Stimulated activated CD8-positive, alpha-beta memory T cell treated with anti-CD3 and anti-CD28 coated beads, Interleukin-4, amount 100 ng/mL, for 1 hour (primary cell): ENCODE results near the gene YY2.
"Not testable (repeated sequence)": the region's sequence is repeated elsewhere in the genome, so short reads cannot be mapped to it uniquely, and the experiment has no call there.

Experiments used
- DNase-seq, 2 donors: peaks; one replicate each; pipeline ENCODE4 v3.0.0-alpha.2; 2020; ENCODE audit warnings: low read depth in 2 of 2, low spot score in 1 of 2

Gene YY2

DNA sequence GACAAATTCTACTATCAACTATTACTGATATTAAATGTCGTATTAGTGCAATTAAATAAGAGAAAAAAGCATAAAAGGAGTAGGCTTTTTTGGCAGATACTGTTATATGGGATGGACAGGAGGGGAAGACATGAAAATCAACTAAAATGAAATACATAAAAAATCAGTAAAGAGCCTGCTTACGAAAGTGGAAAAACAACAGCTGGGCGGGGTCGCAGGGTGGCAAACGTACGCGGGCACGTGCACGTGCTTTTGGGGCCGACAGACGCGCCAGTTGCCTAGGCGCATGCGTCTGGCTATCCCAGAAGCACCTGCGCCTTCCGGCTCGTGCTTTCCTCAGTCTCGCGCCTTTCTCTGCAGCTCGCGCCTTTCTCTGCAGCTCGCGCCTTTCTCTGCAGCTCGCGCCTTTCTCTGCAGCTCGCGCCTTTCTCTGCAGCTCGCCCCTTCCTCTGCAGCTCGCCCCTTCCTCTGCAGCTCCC lies at the start of gene YY2:
Gene YY2 (plus strand): TSS at position 51 of the 479 bp plus-strand sequence. CDS start 498 bp downstream, outside the sequence.
- no peak for DNase-seq

DNA sequence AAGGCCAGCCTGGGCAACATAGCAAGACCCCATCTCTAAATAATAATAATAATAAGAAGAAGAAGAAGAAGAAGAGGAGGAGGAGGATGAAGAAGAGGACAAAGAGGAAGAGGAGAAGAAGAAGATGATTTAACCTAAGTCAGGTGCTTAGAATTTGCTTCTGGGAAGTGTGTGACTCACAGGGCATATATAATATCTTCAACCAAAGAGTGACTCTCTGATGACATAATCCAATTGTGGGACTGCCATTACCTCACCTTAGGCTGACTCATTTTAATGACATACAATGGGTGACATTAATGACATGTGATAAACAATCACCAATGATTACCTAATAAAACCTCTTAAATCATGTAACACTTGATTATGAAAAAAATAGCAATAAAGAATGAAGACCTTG lies 49.1 kb upstream of the YY2 start:
- DNase-seq: no peak

DNA sequence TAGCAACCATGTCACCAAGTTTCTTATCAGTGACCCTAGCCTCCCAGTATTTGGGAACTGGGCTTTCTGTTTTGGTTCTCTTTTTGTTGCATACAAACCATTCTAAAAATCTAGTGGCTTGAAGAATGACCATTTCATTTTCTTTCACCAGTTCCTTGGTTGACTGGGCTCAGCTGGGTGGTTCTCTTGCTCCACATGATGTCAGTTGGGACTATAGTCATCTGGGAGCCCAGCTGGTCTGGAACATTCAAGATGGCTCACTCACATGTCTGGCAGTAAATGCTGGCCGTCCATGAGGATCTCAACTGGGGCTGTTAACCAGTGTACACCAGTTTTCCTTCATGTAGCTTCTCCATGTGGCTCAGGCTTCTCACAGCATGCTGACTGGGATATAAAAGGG lies 44.0 kb upstream of the YY2 start:
- DNase-seq: no peak

DNA sequence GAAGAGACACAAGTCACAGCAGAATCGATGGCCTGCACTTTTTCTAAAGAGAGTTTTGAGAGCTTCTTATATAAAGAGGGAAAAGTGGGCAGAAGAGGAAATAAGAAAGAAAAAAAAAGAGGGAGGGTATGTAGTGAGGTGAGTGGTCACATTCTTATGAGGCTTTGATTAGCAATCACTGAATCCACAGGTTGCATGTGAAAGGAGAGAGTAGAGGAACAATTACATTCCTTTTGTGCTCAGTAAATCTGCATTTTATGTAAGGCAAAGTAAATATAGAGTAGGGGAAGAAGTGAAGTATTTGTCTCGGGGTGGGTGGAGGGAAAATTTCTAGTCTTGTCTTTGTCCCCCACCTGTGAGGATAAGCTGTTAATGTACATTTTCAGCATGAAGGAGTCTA lies 43.2 kb upstream of the YY2 start:
- DNase-seq: no peak

DNA sequence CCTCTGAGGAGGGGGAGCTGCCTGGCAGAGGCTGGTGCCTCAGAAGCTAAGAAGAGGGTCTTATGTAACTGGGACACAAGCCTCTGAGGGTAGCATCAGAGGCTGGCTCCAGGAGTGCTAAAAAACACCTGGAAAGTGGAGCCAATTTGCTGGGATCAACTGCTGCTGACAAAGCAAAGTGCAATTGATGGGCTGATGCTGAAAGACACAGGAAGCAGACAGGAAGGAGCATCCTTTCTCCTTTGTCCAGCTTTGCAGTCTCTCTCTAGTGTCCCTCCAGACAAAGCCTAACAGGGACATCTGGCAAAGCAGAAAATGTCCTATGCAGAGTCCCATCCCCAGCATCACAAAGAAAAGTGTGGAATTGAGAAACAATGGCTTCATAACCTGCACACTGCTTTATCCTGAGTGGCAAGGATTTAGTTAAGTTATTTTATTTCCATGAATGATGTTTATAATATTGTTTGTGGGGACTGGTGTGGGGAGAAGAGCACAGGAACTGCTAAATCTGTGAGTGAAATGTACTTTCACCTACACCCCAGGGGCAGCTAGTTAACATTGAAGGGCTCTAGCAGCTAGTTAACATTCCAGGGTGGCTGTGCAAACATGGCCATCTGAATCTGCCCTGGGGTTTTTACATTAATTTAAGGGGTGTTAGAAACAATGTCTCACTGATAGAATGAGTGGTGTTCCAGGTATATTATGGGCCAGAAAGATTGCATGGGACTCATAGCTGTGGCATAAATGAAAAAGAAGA lies 42.0 kb upstream of the YY2 start:
- DNase-seq: no peak

DNA sequence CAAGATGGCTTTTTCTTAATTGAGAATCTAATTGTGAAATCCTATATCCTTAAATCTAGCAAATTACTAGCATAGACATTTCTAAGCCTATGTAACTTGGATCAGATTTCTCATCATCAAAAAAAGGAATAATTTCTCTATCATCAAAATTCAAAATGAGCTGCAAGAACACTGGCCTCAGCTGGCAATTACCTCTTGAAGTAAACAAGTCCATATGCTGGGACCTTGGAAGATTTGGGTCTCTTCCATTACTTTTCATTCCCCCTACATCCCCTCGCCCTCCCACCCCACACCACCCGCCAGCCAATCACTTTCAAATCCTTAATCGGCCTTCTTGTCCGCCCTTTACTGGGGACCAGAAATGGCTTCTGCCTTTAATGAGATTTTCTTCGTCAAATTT lies 39.7 kb upstream of the YY2 start:
- DNase-seq: no peak

DNA sequence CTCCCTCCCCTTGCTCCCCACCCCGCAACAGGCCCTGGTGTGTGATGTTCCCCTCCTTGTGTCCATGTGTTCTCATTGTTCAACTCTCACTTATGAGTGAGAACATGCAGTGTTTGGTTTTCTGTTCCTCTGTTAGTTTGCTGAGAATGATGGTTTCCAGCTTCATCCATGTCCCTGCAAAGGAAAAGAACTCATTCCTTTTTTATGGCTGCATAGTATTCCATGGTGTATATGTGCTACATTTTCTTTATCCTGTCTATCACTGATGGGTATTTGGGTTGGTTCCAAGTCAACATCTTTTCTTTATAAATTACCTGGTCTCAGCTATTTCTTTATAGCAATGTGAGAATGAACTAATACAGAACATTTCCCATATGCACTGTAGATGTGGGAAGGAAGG lies 35.6 kb upstream of the YY2 start:
- DNase-seq: not testable (repeated sequence)

DNA sequence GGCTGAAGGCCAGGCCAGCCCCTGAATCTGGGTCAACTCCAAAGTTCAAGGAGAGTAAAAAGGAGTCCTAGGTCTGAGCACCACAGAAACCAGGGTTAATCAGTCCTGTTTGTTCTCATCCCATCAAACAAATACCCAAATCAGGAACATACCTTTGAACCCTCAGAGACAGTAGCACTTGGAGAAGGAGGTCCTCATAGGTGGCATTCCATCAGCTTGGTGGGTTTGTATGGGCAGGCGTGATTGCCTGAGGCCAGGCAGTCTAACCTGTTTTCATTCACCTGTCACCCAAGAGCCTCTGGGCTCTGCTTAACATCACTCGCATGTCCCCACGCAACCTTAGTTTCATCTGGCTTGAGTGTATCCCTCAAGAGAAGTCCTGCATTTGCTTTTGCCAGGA lies 33.9 kb upstream of the YY2 start:
- DNase-seq: no peak

DNA sequence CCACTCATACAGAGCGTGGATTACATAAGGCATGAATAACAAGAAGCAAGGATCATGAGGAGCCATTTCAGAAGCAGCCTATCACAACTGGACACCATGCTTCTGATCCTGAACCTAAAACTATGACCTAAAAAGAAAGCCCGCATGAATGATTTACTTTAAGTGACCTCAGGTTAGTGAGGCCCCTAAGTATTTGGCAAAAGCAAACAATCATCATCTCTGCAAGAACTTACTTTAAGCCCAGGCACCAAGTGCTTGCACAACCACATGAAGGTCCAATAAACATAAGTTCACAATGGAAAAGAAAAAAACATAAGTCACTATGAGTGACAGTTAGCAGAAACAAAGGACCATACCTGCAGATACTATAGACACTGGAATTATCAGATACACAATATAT lies 24.3 kb upstream of the YY2 start:
- no peak for DNase-seq

DNA sequence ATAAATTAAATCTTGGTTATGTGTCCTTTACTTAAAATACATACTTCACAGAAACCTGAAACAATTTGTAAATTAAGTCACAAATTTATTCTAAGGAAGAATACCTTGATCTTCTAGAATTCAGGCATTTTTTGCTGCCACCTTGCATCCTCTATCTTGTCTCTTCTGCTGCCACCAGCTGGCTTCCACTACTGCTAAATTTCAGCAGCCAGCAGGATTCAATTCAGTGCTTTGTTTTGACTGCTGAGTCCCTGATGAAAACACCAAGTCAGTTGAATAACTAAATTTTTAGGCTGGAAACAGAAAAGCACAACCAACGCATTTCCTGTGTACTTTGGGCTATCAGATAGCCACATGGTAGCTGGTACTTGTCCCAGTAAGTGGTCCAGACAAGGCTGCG lies 18.7 kb upstream of the YY2 start:
- DNase-seq: no peak

DNA sequence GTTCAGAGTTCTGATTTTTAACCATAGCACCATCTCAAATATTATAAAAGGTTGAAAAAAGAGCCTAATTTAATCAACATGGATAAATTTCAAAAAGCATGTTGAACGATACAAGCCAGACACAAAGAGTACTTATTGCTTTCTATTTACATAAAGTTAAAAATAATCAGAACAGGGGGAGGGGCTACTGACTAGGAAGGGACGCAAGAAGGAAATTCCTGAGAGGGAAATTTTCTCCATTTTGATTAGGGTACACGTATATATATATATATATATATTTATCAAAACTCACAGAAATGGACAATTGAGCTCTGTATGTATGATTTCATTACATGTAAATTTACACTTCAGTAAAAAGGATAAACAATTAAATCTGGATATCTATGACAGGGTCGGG lies 16.9 kb upstream of the YY2 start:
- DNase-seq: no peak

DNA sequence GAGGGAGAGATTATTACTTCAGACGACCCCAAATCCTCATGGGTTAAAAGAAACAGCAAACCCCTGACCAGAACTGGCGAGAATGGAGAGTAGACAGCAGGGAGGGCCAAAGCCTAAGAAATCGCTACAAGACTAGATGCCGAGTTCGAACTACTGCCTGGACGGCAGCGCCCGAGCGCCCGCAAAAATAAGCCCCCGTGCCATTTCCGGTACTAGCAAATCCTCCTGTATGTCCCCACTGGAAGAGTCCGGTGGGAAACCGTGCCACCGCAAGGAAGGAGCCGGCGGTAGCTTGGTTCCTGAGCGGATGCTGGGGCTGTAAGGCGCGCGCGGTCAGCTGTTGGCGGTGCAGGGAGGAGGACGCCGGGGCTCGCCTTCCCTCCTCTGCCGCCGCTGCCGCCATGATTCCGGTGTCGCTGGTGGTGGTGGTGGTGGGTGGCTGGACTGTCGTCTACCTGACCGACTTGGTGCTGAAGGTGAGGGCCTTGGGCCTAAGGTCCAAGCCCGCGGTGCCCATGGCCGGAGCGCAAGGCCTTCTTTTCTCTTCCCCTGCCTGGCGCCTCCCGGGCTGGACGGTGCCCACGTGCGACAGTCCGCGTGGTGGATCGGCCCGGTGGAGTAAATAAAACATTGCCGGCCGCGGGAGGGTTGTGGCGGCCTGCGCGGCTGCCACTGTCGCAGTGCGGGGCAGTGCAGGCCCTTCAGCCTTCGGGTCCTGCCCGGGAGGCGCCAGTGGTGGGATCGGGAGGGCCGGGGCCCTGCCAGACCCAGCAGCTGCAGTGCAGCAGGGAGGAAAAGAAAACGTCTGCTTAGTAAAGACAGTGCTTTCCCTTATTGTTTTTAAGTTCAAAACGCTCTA lies 16.2 kb upstream of the YY2 start, which contains the start of gene MBTPS2:
Gene MBTPS2 (plus strand): TSS at position 284 of the 859 bp plus-strand sequence. CDS start 118 bp downstream, at position 402.
- peak; percentile 36 to 66 for DNase-seq

DNA sequence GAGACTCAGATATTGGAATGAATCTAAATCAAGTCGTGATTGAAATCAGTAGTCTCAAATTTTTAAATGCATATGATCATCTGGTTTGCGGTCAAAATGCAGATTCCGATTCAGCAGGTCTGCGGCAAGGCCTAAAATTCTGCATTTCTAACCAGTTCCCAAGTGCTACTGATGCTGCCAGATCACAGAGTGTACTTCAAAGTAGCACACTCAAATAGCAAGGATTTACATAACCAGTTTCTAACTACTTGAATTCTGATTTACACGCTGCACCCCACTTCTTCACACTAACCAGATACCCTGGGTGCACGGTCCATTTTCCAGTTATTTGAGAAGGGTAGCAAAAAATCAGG lies 15.6 kb upstream of the YY2 start:
- no peak for DNase-seq

DNA sequence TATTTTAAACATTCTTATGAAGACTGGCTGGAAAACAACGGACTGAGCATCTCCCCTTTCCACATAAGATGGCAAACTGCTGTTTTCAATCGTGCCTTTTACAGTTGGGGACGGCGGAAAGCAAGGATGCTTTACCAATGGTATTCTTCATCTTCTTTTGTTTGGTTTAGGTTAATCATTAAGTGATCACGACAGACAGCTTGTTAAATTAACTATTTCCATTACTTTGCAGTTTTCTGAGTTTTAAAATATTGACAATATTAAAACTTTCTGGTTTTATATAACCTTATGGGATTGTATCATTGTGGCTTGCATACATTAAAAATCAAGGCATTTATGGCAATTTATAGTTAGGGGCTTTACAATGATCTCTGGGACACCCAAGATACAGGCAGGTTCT lies 12.6 kb upstream of the YY2 start:
- no peak for DNase-seq

DNA sequence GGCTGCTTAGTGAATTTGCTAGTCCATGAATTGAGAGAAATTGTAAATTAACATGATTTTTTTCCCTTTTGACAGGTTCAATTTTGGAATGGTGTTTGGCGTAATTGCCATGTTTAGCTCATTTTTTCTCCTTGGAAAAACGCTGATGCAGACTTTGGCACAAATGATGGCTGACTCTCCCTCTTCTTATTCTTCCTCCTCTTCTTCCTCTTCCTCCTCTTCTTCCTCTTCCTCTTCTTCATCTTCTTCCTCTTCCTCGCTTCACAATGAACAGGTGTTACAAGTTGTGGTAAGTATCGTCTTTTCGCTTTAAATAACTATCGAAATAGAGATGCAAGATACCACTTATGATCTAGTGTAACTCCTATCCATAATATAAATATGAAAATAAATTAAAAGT lies 10.7 kb upstream of the YY2 start:
- no peak for DNase-seq

DNA sequence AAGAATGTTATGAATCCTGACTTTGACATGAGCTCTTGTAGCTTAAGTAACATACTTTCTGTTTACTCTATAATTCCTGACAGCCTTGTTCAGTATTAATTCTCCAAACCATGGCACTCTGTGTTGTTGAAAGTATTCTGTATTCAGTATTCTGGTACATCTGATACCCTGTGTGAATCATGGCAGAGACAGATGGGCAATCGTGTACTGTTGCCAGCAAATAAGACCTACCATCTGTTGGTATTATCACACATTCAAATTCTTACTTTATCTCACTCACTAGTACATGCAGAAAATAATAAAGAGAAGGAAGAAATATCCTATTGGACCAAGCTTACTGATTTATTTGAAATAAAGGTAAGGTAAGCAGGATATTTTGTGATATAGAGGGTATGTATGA lies 8.4 kb upstream of the YY2 start:
- no peak for DNase-seq

DNA sequence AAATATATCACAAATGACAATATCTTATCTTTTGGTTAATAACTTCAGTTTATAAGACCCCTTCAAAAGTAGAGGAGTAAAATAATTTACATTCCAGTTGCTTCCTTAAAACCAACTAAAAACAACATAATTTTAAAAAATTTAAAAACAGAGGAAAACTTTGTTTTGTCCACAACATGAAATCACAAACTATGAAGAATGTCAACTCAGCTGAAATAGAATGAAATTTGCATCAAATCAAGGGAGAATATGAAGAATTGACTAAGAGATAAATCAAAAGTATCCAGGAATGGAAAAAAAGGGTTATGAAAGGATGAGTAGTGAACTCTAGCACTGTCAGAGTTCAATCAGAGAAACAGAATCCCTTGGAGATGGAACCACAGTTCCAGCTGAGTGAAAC lies 2.2 kb upstream of the YY2 start:
- DNase-seq: no peak

DNA sequence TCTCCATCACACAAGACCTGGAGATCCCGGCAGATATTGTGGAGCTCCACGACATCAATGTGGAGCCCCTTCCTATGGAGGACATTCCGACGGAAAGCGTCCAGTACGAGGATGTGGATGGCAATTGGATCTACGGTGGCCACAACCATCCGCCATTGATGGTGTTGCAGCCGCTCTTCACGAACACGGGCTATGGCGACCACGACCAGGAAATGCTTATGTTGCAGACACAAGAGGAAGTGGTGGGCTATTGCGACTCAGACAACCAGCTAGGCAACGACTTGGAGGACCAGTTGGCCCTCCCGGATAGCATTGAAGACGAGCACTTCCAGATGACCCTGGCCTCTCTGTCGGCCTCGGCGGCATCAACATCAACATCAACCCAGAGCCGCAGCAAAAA lies 717 bp downstream of the YY2 start:
- no peak for DNase-seq

DNA sequence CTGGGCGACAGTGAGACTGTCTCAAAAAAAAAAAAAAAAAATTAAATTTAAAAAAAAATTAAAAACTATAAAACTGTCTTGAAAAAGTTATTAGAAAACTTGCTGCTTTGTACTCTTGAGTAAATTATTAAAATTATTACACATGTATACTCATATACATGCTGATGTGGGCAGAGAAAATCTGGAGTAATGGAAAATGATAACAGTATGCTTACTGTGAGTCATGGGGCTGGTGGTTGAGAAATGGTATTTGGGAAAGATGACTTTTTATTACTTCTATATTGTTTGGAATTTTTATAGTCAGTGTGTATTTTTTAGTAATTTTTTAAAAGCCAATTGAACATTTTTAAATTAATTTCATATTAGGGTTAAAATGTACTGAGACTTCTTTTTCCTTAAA lies 7.5 kb downstream of the YY2 start:
- no peak for DNase-seq

DNA sequence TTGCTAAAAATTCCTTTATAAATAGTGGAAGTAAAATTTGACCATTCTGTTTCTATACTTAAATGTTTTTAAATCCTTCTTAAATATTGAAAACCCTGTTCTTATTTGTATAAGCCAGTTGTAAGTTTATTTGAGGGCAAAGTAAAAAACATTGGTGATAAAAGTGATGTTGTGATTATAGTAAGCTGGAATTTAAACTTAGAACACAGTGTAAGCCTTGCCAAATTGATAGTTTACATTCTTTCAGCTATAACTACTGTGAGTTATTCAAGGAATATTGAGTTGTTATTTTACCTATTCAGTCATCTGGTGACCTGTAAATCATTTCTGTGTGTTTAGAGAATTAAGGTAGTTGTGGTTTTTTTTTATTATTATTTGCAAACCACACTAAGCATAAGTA lies 9.6 kb downstream of the YY2 start:
- DNase-seq: no peak

DNA sequence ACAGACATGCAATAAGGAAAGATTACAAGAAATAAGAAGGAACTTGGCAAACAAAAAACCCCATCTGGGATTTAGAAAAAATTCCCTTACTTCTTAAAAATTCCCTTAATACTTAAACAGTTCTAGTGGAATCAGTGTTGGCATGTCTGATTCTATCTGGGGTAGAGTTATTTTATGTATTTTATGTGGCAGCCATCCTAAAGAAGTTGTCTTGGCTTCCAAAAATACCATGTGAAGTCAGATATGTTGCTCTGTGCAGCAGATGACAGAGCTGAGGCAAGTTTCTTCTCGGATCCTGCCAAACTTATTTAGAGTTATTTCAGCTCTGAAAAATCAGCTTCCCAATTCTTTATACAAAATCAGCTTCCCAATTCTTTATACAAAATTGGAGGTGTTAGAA lies 14.7 kb downstream of the YY2 start:
- no peak for DNase-seq

DNA sequence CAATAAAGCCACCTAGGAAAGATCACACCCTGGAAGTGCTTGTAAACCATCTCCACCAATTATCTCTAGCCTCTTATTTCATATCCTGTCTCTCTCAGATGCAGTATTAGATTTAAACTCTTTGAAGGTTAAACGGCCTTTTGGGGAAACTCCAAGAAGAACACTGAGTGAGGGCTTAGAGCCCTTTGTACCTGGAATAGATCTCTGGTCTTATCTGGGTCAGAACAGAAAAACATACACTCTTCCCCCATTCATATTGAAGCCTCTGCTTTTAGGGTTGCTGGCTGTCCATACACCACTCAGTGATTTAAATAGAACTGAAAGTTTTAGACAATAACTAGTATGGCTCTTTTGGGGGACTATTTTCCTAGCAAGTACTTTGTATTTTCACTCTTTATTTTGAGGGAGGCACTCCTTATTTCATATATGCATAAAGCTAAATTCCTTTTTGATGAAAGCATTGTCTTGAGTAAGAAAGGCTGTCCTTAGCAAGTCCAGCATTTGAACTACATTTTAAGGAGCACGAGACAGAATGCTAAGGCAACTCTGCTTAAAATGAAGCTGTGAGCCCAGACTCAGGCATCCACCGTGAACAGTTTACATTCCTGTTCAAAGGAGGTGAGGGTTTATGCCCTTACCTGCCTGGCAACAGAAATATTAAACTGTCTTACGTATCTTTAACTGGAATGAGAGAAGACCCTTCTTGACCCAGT lies 17.4 kb downstream of the YY2 start:
- DNase-seq: no peak
